SK-N-DZ (cell line): ENCODE measurements around the gene EDARADD.
"Not testable (repeated sequence)": the region's sequence is repeated elsewhere in the genome, so short reads cannot be mapped to it uniquely, and the experiment has no call there.

Experiments used
- DNase-seq: peaks from one replicate; pipeline ENCODE4 v3.0.0-alpha.2; 2015; ENCODE audit warnings: low spot score

Gene EDARADD

GRCh38 chr1:236486356-236487002 lies 92.4 kb downstream of the EDARADD start:
- no peak for DNase-seq

GRCh38 chr1:236489161-236489560 lies 95.1 kb downstream of the EDARADD start:
- not testable (repeated sequence) for DNase-seq

GRCh38 chr1:236489710-236490377 lies 95.8 kb downstream of the EDARADD start:
- peak; percentile 22 for DNase-seq

GRCh38 chr1:236491469-236492136 lies 97.5 kb downstream of the EDARADD start:
- DNase-seq: no peak

GRCh38 chr1:236492378-236492777 lies 98.3 kb downstream of the EDARADD start:
- no peak for DNase-seq

- no peak for DNase-seq
Observed at GRCh38 chr1:236494082-236494481, 100.0 kb downstream of the EDARADD start.

- DNase-seq: no peak
Observed at GRCh38 chr1:236494586-236495466, 100.7 kb downstream of the EDARADD start.

GRCh38 chr1:236495467-236496112 lies 101.5 kb downstream of the EDARADD start:
- no peak for DNase-seq

GRCh38 chr1:236497908-236498307 lies 103.8 kb downstream of the EDARADD start:
- no peak for DNase-seq

GRCh38 chr1:236501093-236501492 lies 107.0 kb downstream of the EDARADD start:
- no peak for DNase-seq

GRCh38 chr1:236502579-236502971 lies 108.5 kb downstream of the EDARADD start:
- DNase-seq: no peak

- DNase-seq: no peak
Observed at GRCh38 chr1:236502972-236503639, 109.0 kb downstream of the EDARADD start.

GRCh38 chr1:236504338-236504737 lies 110.3 kb downstream of the EDARADD start:
- DNase-seq: not testable (repeated sequence)

GRCh38 chr1:236507022-236507700 lies 113.1 kb downstream of the EDARADD start:
- DNase-seq: no peak

- DNase-seq: no peak
Observed at GRCh38 chr1:236508593-236509027, 114.5 kb downstream of the EDARADD start.

GRCh38 chr1:236509203-236509602 lies 115.1 kb downstream of the EDARADD start:
- no peak for DNase-seq

GRCh38 chr1:236509647-236510401 lies 115.7 kb downstream of the EDARADD start:
- no peak for DNase-seq

GRCh38 chr1:236511735-236512418 lies 117.8 kb downstream of the EDARADD start:
- DNase-seq: no peak
